ENCODE measurements around the gene TMTC4. TPM values are rescaled to one million over a fixed set of nuclear protein-coding genes. Genes with fewer than 3 reads are reported as not detected.
"Not testable (repeated sequence)": the region's sequence is repeated elsewhere in the genome, so short reads cannot be mapped to it uniquely, and the experiment has no call there.

The TMTC4 gene
- total and polyA plus RNA-seq, 4 donors = 1.8 to 13.1 (median 4.1) TPM

DNA sequence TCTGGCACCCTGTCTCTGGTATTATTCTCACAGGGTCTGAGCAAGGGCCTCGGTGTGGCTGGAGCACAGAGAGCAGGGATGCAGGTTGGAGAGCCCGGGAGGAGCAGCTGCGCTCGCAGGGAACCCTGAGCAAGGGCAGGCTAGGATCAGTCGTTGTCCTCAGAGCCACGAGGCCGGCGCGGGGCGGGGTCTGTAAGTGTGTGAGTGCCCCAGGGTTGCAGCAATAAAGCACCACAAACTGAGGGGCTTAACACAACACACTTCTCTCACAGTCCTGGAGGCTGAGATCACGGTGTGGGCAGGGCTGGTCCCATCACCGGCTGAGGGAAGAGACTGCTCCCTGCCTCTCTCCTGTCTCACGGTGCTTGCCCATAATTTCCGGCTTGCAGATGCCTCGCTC is 47.5 kb downstream of the TMTC4 start:
- H3K9me3 ChIP-seq (ENCODE audit: control insufficient read depth, low read length) = peaks cover under 1% of the 10 kb centered on the region
- intact Hi-C loops (cut with DNase I) = no loop called here
- 86 to 88% methylated on average over 15 of the region's 15 CpGs for WGBS, 2 donors
- no peaks in the 10 kb centered on the region for H3K27me3 ChIP-seq (ENCODE audit: control insufficient read depth in 1 of 2, insufficient read depth in 2 of 2, low read length in 1 of 2)
- DNase-seq (no peak), ATAC-seq (ENCODE audit: low FRiP score) (peak; percentile 11)
- H3K27ac ChIP-seq (ENCODE audit: low read depth in 1 of 2, low read length in 2 of 2) = no peak overlapping the region
- H3K4me1 ChIP-seq (ENCODE audit: control insufficient read depth in 1 of 2, insufficient read depth in 2 of 2, low read length in 2 of 2) = no peaks in the 10 kb centered on the region
- peaks cover 3% of the 10 kb centered on the region in 2 donors for H3K36me3 ChIP-seq (ENCODE audit: control insufficient read depth in 1 of 2, insufficient read depth in 2 of 2, low read length in 1 of 2)
- H3K4me3 ChIP-seq (ENCODE audit: low read length in 2 of 2) = no peak overlapping the region

DNA sequence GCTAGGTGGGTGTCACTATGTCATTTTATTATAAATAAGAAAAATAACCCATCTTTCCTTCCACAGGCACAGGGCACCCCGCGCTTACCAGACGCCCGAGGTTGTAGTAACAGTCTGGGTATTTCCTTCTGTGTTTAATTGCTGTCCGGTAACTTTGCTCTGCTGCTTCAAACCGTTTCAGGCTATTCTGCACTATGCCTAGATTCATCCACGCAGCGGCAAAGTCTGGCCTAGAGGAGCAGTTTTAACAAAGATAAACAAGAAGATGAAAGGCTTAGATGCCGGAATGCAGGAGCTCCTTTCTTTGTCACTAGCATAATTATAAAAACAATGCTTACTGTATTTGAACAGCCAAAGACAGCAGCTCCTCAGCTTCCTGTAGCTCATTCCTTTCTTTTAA is 49.1 kb downstream of the TMTC4 start:
- Histone ChIP-seq H3K27me3 (ENCODE audit: control insufficient read depth in 1 of 2, insufficient read depth in 2 of 2, low read length in 1 of 2) (no peaks in the 10 kb centered on the region), H3K36me3 (ENCODE audit: control insufficient read depth in 1 of 2, insufficient read depth in 2 of 2, low read length in 1 of 2) (peaks cover 3% of the 10 kb centered on the region in 2 donors)
- WGBS, 2 donors = 82% methylated on average over 9 of the region's 9 CpGs

DNA sequence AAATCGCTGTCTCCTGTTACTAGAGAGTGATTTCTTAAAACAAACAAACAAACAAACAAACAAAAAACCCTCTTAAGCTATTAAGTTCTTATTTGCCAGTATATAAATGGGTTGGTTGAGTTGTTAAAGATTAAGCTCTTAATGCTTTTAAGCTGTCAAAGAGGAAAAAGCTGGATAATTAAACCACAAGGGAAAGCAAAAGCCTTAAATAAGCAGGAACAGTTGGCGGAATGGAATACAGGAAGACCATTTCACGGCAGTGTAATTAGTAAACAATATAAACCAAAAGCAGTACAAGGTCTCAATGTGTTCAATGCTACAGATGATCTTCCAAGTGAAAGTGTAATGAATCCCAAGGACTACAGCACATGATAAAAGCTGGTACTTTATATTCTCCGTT is 53.8 kb downstream of the TMTC4 start:
- no peak for ATAC-seq (ENCODE audit: low FRiP score)
- no peak overlapping the region for H3K27ac ChIP-seq (ENCODE audit: low read depth in 1 of 2, low read length in 2 of 2)
- peaks cover 1% of the 10 kb centered on the region for H3K9me3 ChIP-seq (ENCODE audit: control insufficient read depth, low read length)
- peaks cover 3% of the 10 kb centered on the region in 2 donors for H3K36me3 ChIP-seq (ENCODE audit: control insufficient read depth in 1 of 2, insufficient read depth in 2 of 2, low read length in 1 of 2)
- intact Hi-C loops (cut with DNase I) = no loop called here
- WGBS, 2 donors = 92 to 93% methylated on average over 4 of the region's 4 CpGs
- H3K27me3 ChIP-seq (ENCODE audit: control insufficient read depth in 1 of 2, insufficient read depth in 2 of 2, low read length in 1 of 2) = no peaks in the 10 kb centered on the region
- H3K4me1 ChIP-seq (ENCODE audit: control insufficient read depth in 1 of 2, insufficient read depth in 2 of 2, low read length in 2 of 2) = no peaks in the 10 kb centered on the region
- H3K4me3 ChIP-seq (ENCODE audit: low read length in 2 of 2) = no peak overlapping the region
- no peak for DNase-seq

More for the DNA sequence above, 49.1 kb downstream of the TMTC4 start:
- Histone ChIP-seq H3K4me1 (ENCODE audit: control insufficient read depth in 1 of 2, insufficient read depth in 2 of 2, low read length in 2 of 2) (no peaks in the 10 kb centered on the region), H3K4me3 (ENCODE audit: low read length in 2 of 2) (no peak overlapping the region), H3K9me3 (ENCODE audit: control insufficient read depth, low read length) (peaks cover 1% of the 10 kb centered on the region), H3K27ac (ENCODE audit: low read depth in 1 of 2, low read length in 2 of 2) (no peak overlapping the region)
- ATAC-seq (ENCODE audit: low FRiP score) (no peak), DNase-seq (no peak)
- intact Hi-C loops (cut with DNase I) = no loop called here

DNA sequence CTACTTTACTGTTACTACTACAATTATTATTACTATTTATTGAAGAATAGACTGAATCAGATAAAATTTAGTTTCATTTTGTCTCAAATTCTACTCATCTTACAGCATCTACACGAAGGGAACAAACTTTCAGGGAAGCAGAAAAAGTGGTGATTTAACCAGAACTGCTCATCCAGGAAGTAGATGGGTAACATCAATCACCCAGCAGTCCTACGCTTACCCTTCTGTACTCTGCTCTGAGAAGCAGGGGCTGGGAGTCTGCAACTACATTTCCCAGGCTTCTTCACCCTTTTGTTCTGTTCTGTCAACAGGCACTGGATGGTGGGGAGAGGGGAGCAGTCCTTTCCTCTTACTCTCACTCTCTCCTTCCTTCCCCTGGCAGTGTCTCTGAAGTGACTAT is 54.7 kb downstream of the TMTC4 start:
- H3K4me3 ChIP-seq (ENCODE audit: low read length in 2 of 2) = no peak overlapping the region
- H3K9me3 ChIP-seq (ENCODE audit: control insufficient read depth, low read length) = peaks cover 1% of the 10 kb centered on the region
- H3K27me3 ChIP-seq (ENCODE audit: control insufficient read depth in 1 of 2, insufficient read depth in 2 of 2, low read length in 1 of 2) = no peaks in the 10 kb centered on the region
- WGBS, 2 donors = 91 to 93% methylated on average over 2 of the region's 2 CpGs
- no peak overlapping the region for H3K27ac ChIP-seq (ENCODE audit: low read depth in 1 of 2, low read length in 2 of 2)
- H3K36me3 ChIP-seq (ENCODE audit: control insufficient read depth in 1 of 2, insufficient read depth in 2 of 2, low read length in 1 of 2) = peaks cover 0 to 3% of the 10 kb centered on the region in 2 donors
- intact Hi-C loops (cut with DNase I) = no loop called here
- DNase-seq = no peak
- no peak for ATAC-seq (ENCODE audit: low FRiP score)
- no peaks in the 10 kb centered on the region for H3K4me1 ChIP-seq (ENCODE audit: control insufficient read depth in 1 of 2, insufficient read depth in 2 of 2, low read length in 2 of 2)

DNA sequence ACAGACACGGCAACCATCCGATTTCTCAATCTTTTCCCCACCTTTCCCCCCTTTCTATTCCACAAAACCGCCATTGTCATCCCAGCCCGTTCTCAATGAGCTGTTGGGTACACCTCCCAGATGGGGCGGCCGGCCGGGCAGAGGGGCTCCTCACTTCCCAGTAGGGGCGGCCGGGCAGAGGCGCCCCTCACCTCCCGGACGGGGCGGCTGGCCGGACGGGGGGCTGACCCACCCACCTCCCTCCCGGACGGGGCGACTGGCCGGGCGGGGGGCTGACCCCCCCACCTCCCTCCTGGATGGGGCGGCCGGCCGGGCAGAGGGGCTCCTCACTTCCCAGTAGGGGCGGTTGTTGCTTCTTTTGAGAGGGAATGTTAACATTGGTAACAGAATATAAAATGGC is 55.7 kb downstream of the TMTC4 start:
- H3K27me3 ChIP-seq (ENCODE audit: control insufficient read depth in 1 of 2, insufficient read depth in 2 of 2, low read length in 1 of 2); ATAC-seq (ENCODE audit: low FRiP score); H3K4me3 ChIP-seq (ENCODE audit: low read length in 2 of 2); H3K27ac ChIP-seq (ENCODE audit: low read depth in 1 of 2, low read length in 2 of 2); intact Hi-C loops (cut with DNase I); H3K36me3 ChIP-seq (ENCODE audit: control insufficient read depth in 1 of 2, insufficient read depth in 2 of 2, low read length in 1 of 2); DNase-seq; H3K9me3 ChIP-seq (ENCODE audit: control insufficient read depth, low read length); H3K4me1 ChIP-seq (ENCODE audit: control insufficient read depth in 1 of 2, insufficient read depth in 2 of 2, low read length in 2 of 2): not testable (repeated sequence)
- 96 to 99% methylated on average over 17 to 22 of the region's 24 CpGs for WGBS, 2 donors

DNA sequence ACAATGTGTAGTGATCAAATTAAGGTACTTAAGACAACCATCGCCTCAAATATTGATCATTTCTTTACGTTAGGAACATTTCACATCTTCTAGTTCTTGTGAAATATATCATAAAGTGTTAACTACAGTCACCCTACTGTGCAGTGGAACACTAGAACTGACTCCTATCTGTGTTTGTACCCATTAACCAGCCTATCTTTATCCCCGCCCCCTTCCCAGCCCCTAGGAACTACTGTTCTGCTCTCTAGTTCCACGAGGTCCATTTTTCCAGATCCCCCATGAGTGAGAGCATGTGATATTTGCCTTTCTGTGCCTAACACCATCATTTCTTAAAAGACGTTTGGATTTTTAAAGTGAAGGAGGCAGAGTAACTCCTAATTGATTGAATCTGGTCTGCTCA is 61.6 kb downstream of the TMTC4 start:
- DNase-seq = no peak
- WGBS, 2 donors = 80 to 86% methylated on average over 5 of the region's 5 CpGs
- H3K9me3 ChIP-seq (ENCODE audit: control insufficient read depth, low read length) = no peaks in the 10 kb centered on the region
- H3K4me3 ChIP-seq (ENCODE audit: low read length in 2 of 2) = no peak overlapping the region
- intact Hi-C loops (cut with DNase I) = no loop called here
- H3K27ac ChIP-seq (ENCODE audit: low read depth in 1 of 2, low read length in 2 of 2) = no peak overlapping the region
- no peak for ATAC-seq (ENCODE audit: low FRiP score)
- H3K27me3 ChIP-seq (ENCODE audit: control insufficient read depth in 1 of 2, insufficient read depth in 2 of 2, low read length in 1 of 2) = no peaks in the 10 kb centered on the region
- no peaks in the 10 kb centered on the region for H3K4me1 ChIP-seq (ENCODE audit: control insufficient read depth in 1 of 2, insufficient read depth in 2 of 2, low read length in 2 of 2)
- H3K36me3 ChIP-seq (ENCODE audit: control insufficient read depth in 1 of 2, insufficient read depth in 2 of 2, low read length in 1 of 2) = no peaks in the 10 kb centered on the region

DNA sequence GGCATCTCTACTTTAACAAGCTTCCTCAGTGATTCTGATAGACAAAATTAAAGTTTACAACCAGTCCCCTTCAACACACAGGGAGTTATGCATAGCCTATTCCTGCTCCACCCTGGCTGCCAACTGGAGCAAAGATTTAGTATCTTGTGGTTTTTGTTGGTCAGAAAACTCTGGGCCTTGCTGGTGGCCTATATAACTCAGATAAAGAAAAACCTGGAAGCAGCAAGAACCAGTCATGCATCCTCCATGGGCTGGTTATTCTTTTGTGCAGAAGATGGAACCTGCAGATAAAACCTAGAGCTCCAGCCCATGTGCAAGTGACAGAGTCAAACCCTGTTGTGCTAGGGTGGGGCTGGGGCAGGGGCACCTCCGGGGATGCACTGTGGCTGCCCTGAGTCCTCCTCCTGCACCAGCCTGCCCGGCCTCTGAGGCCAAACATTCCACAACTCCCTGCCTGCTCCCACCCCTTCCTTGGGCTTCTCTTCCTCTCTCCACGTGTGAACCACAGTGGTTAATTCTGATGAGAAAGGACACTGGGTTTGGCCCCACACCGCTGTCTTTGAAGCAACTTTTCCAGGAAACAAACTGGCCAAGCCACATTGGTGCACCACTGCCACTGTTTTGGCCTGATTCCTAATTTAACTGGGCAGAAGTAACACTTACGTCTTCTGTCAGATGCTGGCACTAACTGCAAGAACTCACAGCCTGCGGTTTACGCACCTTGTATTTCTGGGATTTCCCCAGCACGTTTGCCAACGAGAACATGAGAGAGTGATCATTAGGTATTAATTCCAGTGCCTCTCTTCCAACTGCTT is 62.7 kb downstream of the TMTC4 start:
- H3K36me3 ChIP-seq (ENCODE audit: control insufficient read depth in 1 of 2, insufficient read depth in 2 of 2, low read length in 1 of 2) = no peaks in the 10 kb centered on the region
- no peaks in the 10 kb centered on the region for H3K27me3 ChIP-seq (ENCODE audit: control insufficient read depth in 1 of 2, insufficient read depth in 2 of 2, low read length in 1 of 2)
- intact Hi-C loops (cut with DNase I) = no loop called here
- no peaks in the 10 kb centered on the region for H3K4me1 ChIP-seq (ENCODE audit: control insufficient read depth in 1 of 2, insufficient read depth in 2 of 2, low read length in 2 of 2)
- ATAC-seq (ENCODE audit: low FRiP score) = no peak
- no peaks in the 10 kb centered on the region for H3K9me3 ChIP-seq (ENCODE audit: control insufficient read depth, low read length)
- H3K27ac ChIP-seq (ENCODE audit: low read depth in 1 of 2, low read length in 2 of 2) = no peak overlapping the region
- 72 to 79% methylated on average over 9 of the region's 9 CpGs for WGBS, 2 donors
- H3K4me3 ChIP-seq (ENCODE audit: low read length in 2 of 2) = no peak overlapping the region
- DNase-seq = no peak

DNA sequence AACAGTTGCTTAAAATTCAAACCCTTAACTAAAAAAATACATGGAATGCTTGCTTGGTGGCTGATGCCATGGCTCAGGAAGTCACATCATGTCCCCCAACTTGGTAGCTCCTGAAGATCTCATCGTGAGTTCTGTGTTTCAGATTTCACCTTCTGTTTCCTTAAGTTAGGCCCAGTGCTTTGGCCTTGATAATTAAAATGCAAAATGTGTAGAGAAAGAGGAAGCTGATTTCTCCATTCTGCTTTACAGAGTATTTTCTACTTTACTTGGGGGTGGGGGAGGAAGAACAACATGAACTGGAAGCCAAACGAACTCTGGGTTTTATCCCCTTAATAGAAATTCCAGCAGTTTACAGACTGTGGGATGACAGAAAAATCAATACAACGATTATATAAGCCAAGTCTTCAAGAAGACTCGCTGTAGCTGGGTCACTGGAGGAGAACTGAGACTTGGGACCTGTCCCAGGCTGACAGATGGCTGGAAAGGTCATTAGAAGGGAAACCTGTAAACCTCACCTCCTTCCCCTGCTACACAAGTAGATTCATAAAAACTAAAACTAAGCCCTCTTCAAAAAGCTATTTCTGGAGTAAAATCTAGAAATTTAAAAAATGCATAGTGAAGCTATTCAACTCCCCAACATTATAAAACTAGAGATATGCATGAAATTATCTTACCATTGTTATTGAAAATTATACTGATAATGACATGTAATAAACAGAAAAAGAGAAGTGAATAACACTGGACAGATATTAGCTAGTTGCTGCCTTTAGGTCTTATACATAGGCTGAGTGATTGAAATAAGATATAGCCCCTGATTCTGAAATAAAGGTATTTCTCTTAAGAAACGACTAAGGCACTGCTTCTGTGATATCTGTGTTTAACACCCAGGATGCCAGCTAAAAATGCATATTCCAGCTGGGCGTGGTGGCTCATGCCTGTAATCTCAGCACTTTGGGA is 63.9 kb downstream of the TMTC4 start:
- WGBS, 2 donors = 57 to 76% methylated on average over 6 of the region's 6 CpGs
- Histone ChIP-seq H3K4me1 (ENCODE audit: control insufficient read depth in 1 of 2, insufficient read depth in 2 of 2, low read length in 2 of 2) (no peaks in the 10 kb centered on the region), H3K4me3 (ENCODE audit: low read length in 2 of 2) (no peak overlapping the region), H3K36me3 (ENCODE audit: control insufficient read depth in 1 of 2, insufficient read depth in 2 of 2, low read length in 1 of 2) (no peaks in the 10 kb centered on the region), H3K27me3 (ENCODE audit: control insufficient read depth in 1 of 2, insufficient read depth in 2 of 2, low read length in 1 of 2) (no peaks in the 10 kb centered on the region), H3K27ac (ENCODE audit: low read depth in 1 of 2, low read length in 2 of 2) (no peak overlapping the region), H3K9me3 (ENCODE audit: control insufficient read depth, low read length) (no peaks in the 10 kb centered on the region)
- intact Hi-C loops (cut with DNase I) = no loop called here
- ATAC-seq (ENCODE audit: low FRiP score) (no peak), DNase-seq (no peak)

Data from aorta (tissue), 5 donors.